Ovary (tissue), 9 donors: ENCODE results near the gene AKT1S1. TPM values are rescaled to one million over a fixed set of nuclear protein-coding genes. Genes with fewer than 3 reads are reported as not detected.
A peak's percentile ranks its signal among the peaks of the same experiment; 100 is the strongest.

Experiments
- DNase-seq, 5 donors: peaks; one replicate each; pipeline ENCODE4 v3.0.0-alpha.2; 2019 to 2020
- H3K27ac ChIP-seq, 2 donors: fragments of 200-600 bp; one replicate each; pipeline versions ENCODE4 v1.5.1 to v1.8.0; 2019 to 2022
- H3K27me3 ChIP-seq: fragments of 200-600 bp; one replicate; pipeline ENCODE4 v1.8.0; 2022
- H3K36me3 ChIP-seq: fragments of 200-600 bp; sonication (generic); one replicate; pipeline ENCODE4 v1.5.1; 2019
- H3K4me1 ChIP-seq: one replicate; pipeline ENCODE4 v1.8.1; 2013; ENCODE audit warnings: mild to moderate bottlenecking, moderate library complexity; ENCODE audit not compliant: insufficient read depth
- H3K4me3 ChIP-seq: fragments of 200-600 bp; sonication (generic); one replicate; pipeline ENCODE4 v1.5.1; 2017
- H3K9me3 ChIP-seq, 2 donors: fragments of 200-600 bp in 1 of 2; sonication (generic) in 1 of 2; one replicate each; pipeline versions ENCODE4 v1.5.1 to v1.8.1; 2013 to 2019; ENCODE audit warnings: mild to moderate bottlenecking in 1 of 2, moderate library complexity in 1 of 2
- EP300 ChIP-seq: sonication (generic); formaldehyde crosslinking; IDR thresholded peaks from one replicate; pipeline ENCODE4 v1.6.1; 2017; ENCODE audit warnings: antibody characterized with exemption
- POLR2A ChIP-seq: fragments of 450-650 bp; IDR thresholded peaks from one replicate; pipeline ENCODE4 v1.6.1; 2017; ENCODE audit warnings: antibody characterized with exemption, mild to moderate bottlenecking, moderate library complexity
- WGBS, 3 donors: extraction: QIAGEN DNeasy Blood & Tissue Kit in 1 of 3; methylation state at CpG; one replicate each; pipeline versions ENCODE4 v1.1.5 to v1.1.7; 2013 to 2017; 5-methylcytosine and 5-hydroxymethylcytosine counted together
- intact Hi-C, 4 donors: fragments of 100-400 bp; cut with DNase I; formaldehyde crosslinking; loops; one replicate each; pipeline versions ENCODE4 v1.11.0 to v1.15.1; 2022 to 2023
- polyA plus RNA-seq, 2 donors: library from polyadenylated mRNA; stranded (reverse); fragments of 200-250 nt in 1 of 2; fragments of 350-450 nt in 1 of 2; fragmentation: Illumina TruSeq in 1 of 2; extraction: RNeasy Lipid Tissue Mini Kit (QIAGEN cat#74804) in 1 of 2; gene quantifications; one replicate each; pipeline ENCODE4 v1.2.3, GENCODE V29; 2013 to 2014
- total RNA-seq, 7 donors: library from RNA; depleted of rRNA in 2 of 7; stranded (reverse); fragments of >200 nt in 2 of 7; fragmentation: NEBNext Ultra II Directional in 3 of 7; extraction: Animal tissue kit (Norgen Biotek cat#: 25700) in 3 of 7; gene quantifications; one replicate each; pipeline versions ENCODE4 v1.1.0 to v1.2.4, GENCODE V29; 2016 to 2023
- TF ChIP-seq, protein P1 (sequence below), 3 donors: fragments of 450-650 bp in 2 of 3; fragments of 200-600 bp in 1 of 3; IDR thresholded peaks; one replicate each; pipeline versions ENCODE4 v1.5.1 to v1.8.0; 2016 to 2022; ENCODE audit warnings: antibody characterized with exemption in 3 of 3, mild to moderate bottlenecking in 1 of 3
- donor health status: DM: no; HTN: no; CAD: no; lungs with moderate emphysema.
- donor health status: DM: no; HTN: no; CAD: no.
- donor health status: Bipolar disorder and iron deficiency.
- donor health status: DM: yes; HTN: yes; CAD: no.
- donor health status: DM: no; HTN: no; CAD: no.
- donor health status: DM: yes; HTN: yes; CAD: no.

Gene AKT1S1
- total and polyA plus RNA-seq, 9 donors, result 10.6 to 45.3 (median 30.0) TPM

DNA sequence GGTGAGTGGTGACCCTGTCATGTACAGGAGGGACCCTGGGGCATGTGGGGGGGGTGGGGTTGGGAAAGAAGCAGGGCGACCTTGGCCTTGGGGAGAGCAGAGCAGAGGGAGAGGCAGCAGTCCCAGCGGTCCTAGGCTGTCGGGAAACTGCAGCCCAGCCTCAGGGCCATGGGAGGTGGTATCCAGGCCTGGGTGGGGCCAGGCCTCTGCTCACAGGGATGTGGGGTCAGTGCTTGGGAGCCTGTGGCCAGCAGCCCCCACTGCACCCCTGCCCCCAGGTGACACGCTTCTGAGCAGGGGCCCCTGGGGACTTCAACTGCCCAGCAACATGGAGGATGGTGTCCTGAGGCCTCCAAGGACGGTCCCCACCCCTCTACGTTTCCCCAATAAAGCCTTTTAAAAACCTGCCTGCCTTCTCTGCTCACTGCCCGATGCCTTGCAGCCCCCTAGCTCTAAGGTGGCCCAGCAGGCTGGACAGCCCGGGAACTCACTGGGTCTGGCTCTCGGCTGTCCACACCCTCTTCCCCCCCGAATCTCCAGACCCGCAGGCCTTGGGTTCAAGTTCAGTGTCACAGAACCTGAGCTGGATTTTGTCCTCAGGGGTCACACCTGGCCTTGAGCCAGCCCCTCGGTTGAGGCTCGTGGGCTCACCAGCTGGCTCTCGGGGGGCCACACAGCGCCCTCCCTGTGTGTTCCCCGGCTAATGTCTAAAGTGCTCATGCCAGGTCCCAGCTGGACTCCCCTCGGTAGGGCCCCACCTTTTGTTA lies 16.6 kb downstream of the AKT1S1 start:
- 47 to 62% (median 55%) methylated on average over 17 of the region's 17 CpGs for WGBS, 3 donors
- DNase-seq, result peak in 3 of 5 donors; percentile 42 to 58 (median 55)
- H3K4me3 ChIP-seq, result no peak overlapping the region

GRCh38 chr19:49859682-49860335 lies 17.3 kb downstream of the AKT1S1 start:
- peaks cover 7% of the 10 kb centered on the region for H3K4me1 ChIP-seq
- DNase-seq, result peak in 3 of 5 donors; percentile 41 to 60 (median 47)

More for the DNA sequence above, 16.6 kb downstream of the AKT1S1 start:
- H3K27ac ChIP-seq, result peak overlapping the region; percentile 65 to 72
- H3K9me3 ChIP-seq, result no peaks in the 10 kb centered on the region
- H3K36me3 ChIP-seq, result no peaks in the 10 kb centered on the region
- TF ChIP-seq, protein P1, sequence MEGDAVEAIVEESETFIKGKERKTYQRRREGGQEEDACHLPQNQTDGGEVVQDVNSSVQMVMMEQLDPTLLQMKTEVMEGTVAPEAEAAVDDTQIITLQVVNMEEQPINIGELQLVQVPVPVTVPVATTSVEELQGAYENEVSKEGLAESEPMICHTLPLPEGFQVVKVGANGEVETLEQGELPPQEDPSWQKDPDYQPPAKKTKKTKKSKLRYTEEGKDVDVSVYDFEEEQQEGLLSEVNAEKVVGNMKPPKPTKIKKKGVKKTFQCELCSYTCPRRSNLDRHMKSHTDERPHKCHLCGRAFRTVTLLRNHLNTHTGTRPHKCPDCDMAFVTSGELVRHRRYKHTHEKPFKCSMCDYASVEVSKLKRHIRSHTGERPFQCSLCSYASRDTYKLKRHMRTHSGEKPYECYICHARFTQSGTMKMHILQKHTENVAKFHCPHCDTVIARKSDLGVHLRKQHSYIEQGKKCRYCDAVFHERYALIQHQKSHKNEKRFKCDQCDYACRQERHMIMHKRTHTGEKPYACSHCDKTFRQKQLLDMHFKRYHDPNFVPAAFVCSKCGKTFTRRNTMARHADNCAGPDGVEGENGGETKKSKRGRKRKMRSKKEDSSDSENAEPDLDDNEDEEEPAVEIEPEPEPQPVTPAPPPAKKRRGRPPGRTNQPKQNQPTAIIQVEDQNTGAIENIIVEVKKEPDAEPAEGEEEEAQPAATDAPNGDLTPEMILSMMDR (IDR thresholded peaks at IDR 0.05), result no peak
- TF ChIP-seq POLR2A (no peak), EP300 (no peak)
- H3K4me1 ChIP-seq, result peaks cover 11% of the 10 kb centered on the region
- H3K27me3 ChIP-seq, result no peaks in the 10 kb centered on the region
- intact Hi-C loops, result loop anchor here in 1 of 4 donors (5.0 kb wide), 1 partner anchor 53 kb away; no protein-coding TSS in a partner anchor

DNA sequence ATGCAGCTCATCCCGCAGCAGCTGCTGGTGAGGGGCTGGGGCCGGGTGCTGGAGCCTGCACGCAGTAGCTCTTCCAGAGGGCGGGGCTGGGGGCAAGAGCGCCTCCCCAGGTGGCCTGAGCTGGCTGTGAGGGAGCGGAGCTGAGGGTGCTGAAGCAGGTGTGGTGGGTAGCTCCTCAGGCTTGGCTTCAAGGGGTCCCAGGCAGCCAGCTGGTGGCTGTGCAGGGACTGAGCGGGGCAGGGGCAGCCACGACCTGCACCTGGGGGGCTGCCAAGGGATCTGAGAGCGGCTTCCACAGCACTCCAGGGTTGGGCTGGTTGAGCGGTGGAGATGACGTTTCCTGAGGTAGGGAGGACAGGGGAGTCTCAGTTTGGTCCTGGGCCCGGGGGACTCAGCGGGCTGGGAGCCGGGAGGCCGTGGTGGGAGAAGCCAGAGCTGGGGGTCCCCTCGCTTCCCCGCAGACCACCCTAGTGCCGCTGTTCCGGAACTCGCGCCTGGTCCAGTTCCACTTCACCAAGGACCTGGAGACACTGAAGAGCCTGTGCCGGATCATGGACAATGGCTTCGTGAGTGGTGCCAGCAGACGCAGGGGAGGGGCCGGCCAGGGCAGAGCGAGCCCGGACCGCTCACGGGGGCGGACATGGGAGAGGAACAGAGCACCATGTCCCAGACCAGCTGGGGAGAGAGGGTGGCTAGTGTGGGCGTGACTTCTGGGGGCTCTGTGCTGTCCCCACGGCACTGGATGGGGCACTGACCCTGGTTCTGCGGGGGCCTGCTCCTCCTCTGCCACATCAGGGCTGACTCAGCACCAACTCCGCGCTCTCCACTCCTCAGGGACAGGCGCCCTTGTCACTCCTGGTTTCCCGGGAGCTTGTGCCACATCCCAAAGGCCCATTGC lies 18.8 kb downstream of the AKT1S1 start:
- Histone ChIP-seq H3K4me3 (no peak overlapping the region), H3K4me1 (peaks cover 7% of the 10 kb centered on the region), H3K9me3 (no peaks in the 10 kb centered on the region), H3K36me3 (no peaks in the 10 kb centered on the region), H3K27me3 (no peaks in the 10 kb centered on the region), H3K27ac (no peak overlapping the region)
- intact Hi-C loops, result loop anchor here in 1 of 4 donors (5.0 kb wide), 1 partner anchor 36 kb away; no protein-coding TSS in a partner anchor
- 69 to 79% (median 72%) methylated on average over 37 of the region's 37 CpGs for WGBS, 3 donors
- TF ChIP-seq EP300, result no peak
- TF ChIP-seq, protein P1 (IDR thresholded peaks at IDR 0.05), result no peak
- no peak for TF ChIP-seq POLR2A
- DNase-seq, result peak in 3 of 5 donors; percentile 33 to 55 (median 43)

More at GRCh38 chr19:49859682-49860335, 17.3 kb downstream of the AKT1S1 start:
- whole genome bisulfite sequencing, 3 donors, result 62 to 71% (median 66%) methylated on average over 22 of the region's 22 CpGs
- Histone ChIP-seq H3K9me3 (no peaks in the 10 kb centered on the region), H3K27ac (peak overlapping the region in 1 of 2 donors; percentile 65), H3K4me3 (no peak overlapping the region), H3K27me3 (no peaks in the 10 kb centered on the region), H3K36me3 (no peaks in the 10 kb centered on the region)
- intact Hi-C loops, result loop anchor here in 2 of 4 donors (5.0 kb wide), 2 partner anchors 38 to 53 kb away; no protein-coding TSS in a partner anchor
- TF ChIP-seq POLR2A (no peak), EP300 (no peak)
- TF ChIP-seq, protein P1 (IDR thresholded peaks at IDR 0.05), result no peak

- intact Hi-C loops, result loop anchor here in 1 of 4 donors (5.0 kb wide), 1 partner anchor 35 kb away; no protein-coding TSS in a partner anchor
- peaks cover 7% of the 10 kb centered on the region for H3K4me1 ChIP-seq
- H3K4me3 ChIP-seq, result no peak overlapping the region
- WGBS, 3 donors, result 72 to 84% (median 74%) methylated on average over 5 of the region's 5 CpGs
- TF ChIP-seq POLR2A (no peak), EP300 (no peak)
- TF ChIP-seq, protein P1 (IDR thresholded peaks at IDR 0.05), result no peak
- no peaks in the 10 kb centered on the region for H3K27me3 ChIP-seq
- no peak overlapping the region for H3K27ac ChIP-seq
- H3K9me3 ChIP-seq, result no peaks in the 10 kb centered on the region
- no peaks in the 10 kb centered on the region for H3K36me3 ChIP-seq
- DNase-seq, result no peak
These were observed 19.4 kb downstream of the AKT1S1 start for GRCh38 chr19:49857838-49858087.
